Left ventricle myocardium inferior (tissue), 1 donor: ENCODE results near the gene HBP1. TPM values are rescaled to one million over a fixed set of nuclear protein-coding genes. Genes with fewer than 3 reads are reported as not detected.

Experiments used
- DNase-seq: peaks from one replicate; pipeline ENCODE4 v3.0.0-alpha.2; 2020
- H3K27ac ChIP-seq: fragments of 200-600 bp; replicated peaks from 2 replicates; pipeline ENCODE4 v1.8.0; 2021
- H3K27me3 ChIP-seq: fragments of 200-600 bp; 2 replicates; pipeline ENCODE4 v1.8.0; 2021; ENCODE audit warnings: low read depth
- H3K36me3 ChIP-seq: fragments of 200-600 bp; 2 replicates; pipeline ENCODE4 v1.8.0; 2021
- H3K4me1 ChIP-seq: fragments of 200-600 bp; 2 replicates; pipeline ENCODE4 v1.8.0; 2021
- H3K4me3 ChIP-seq: fragments of 200-600 bp; 2 replicates; pipeline ENCODE4 v1.8.0; 2021; ENCODE audit warnings: mild to moderate bottlenecking, moderate library complexity
- H3K9me3 ChIP-seq: fragments of 200-600 bp; replicated peaks from 2 replicates; pipeline ENCODE4 v1.8.0; 2021
- intact Hi-C: fragments of 100-400 bp; cut with micrococcal nuclease; formaldehyde crosslinking; loops from one replicate; pipeline ENCODE4 v1.11.0; 2022
- total RNA-seq: library from RNA; stranded (reverse); fragmentation: NEBNext Ultra II Directional; extraction: Animal tissue kit (Norgen Biotek cat#: 25700); gene quantifications from one replicate; pipeline ENCODE4 v1.2.1, GENCODE V29; 2021
- TF ChIP-seq, protein P1 (sequence below): fragments of 200-600 bp; IDR thresholded peaks from 2 replicates; pipeline ENCODE4 v1.8.0; 2021; ENCODE audit warnings: antibody characterized with exemption, mild to moderate bottlenecking, borderline replicate concordance
- donor health status: DM: no; HTN: yes; CAD: no; lungs with severe emphysema.

HBP1 gene
- total RNA-seq, 1 donor from 2014 or later, result 56.9 TPM

DNA sequence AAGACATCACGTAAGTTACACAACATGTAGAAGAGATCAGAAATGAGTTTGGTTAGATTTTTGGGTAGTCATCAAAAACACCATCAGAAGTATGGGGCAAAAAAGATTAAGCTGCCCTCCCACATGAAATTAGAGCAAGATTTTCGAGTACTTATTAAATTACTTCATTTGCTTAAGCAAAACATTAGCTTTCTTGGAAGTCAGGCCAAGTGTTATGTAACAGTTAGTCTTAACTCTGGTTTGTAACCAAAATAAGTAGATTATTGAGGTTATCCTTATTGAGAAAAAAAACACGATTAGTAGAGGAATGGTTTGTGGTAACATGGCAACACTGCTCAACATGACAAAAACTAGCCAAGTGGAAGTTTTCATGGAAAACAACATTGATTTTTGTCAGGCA lies 37.9 kb downstream of the HBP1 start:
- no peak for DNase-seq
- H3K36me3 ChIP-seq, result peaks cover 69% of the 10 kb centered on the region
- peaks cover 51% of the 10 kb centered on the region for H3K4me1 ChIP-seq
- TF ChIP-seq, protein P1, sequence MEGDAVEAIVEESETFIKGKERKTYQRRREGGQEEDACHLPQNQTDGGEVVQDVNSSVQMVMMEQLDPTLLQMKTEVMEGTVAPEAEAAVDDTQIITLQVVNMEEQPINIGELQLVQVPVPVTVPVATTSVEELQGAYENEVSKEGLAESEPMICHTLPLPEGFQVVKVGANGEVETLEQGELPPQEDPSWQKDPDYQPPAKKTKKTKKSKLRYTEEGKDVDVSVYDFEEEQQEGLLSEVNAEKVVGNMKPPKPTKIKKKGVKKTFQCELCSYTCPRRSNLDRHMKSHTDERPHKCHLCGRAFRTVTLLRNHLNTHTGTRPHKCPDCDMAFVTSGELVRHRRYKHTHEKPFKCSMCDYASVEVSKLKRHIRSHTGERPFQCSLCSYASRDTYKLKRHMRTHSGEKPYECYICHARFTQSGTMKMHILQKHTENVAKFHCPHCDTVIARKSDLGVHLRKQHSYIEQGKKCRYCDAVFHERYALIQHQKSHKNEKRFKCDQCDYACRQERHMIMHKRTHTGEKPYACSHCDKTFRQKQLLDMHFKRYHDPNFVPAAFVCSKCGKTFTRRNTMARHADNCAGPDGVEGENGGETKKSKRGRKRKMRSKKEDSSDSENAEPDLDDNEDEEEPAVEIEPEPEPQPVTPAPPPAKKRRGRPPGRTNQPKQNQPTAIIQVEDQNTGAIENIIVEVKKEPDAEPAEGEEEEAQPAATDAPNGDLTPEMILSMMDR, result no peak
- no peak overlapping the region for H3K4me3 ChIP-seq
- no peaks in the 10 kb centered on the region for H3K9me3 ChIP-seq
- H3K27me3 ChIP-seq, result no peaks in the 10 kb centered on the region
- intact Hi-C loops, result loop anchor here (10.0 kb wide), 2 partner anchors 78 to 258 kb away; no protein-coding TSS in a partner anchor
- peak overlapping the region; percentile 87 for H3K27ac ChIP-seq

DNA sequence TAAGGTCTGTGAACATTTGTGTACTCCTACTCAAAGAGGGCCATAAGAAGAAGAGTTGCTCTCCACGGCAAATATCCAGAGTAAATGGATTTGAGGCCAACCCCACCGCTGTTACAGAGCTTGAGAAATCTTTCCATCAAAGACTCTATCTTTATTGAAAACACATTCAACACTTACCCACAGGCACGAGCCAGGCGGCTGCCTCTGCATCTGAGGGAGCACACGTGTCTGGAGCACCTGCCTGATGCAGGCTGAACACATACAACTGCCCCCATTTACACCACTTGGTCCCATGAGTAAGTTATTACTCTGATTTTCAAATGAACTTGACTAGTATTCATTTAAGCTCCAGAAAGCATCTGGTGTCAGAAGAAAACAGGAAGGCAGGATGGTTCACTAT lies 38.7 kb downstream of the HBP1 start:
- Histone ChIP-seq H3K27me3 (no peaks in the 10 kb centered on the region), H3K9me3 (no peaks in the 10 kb centered on the region), H3K4me1 (peaks cover 45% of the 10 kb centered on the region), H3K36me3 (peaks cover 61% of the 10 kb centered on the region), H3K27ac (peak overlapping the region; percentile 87), H3K4me3 (no peak overlapping the region)
- TF ChIP-seq, protein P1, result no peak
- no peak for DNase-seq
- intact Hi-C loops, result loop anchor here (10.0 kb wide), 2 partner anchors 77 to 257 kb away; no protein-coding TSS in a partner anchor

DNA sequence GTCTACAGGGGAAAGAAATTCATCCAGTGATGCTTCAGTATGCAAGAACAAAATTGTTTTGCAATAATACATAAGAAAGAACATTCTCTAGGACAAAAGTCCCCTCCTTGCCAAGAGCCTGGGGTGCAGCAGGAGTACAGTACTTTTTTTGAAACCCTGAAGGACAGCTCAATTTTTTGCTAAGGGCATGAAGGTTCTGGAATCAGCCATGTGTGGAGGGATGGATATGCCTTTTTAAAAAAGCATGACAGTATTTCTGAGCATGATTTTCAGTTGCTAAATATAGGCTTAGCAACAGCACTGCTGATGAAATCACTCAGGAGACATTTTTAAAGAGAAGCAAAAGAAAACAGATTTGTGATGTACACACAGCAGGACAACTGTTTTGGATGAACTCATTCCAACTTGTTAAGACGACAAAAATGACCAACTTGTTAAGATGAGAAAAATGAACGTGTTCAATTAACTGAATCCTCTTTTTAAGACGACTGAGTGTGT lies 39.3 kb downstream of the HBP1 start:
- H3K36me3 ChIP-seq, result peaks cover 55% of the 10 kb centered on the region
- intact Hi-C loops, result loop anchor here (10.0 kb wide), 2 partner anchors 77 to 257 kb away; no protein-coding TSS in a partner anchor
- no peaks in the 10 kb centered on the region for H3K27me3 ChIP-seq
- no peak overlapping the region for H3K4me3 ChIP-seq
- TF ChIP-seq, protein P1, result no peak
- DNase-seq, result no peak
- H3K27ac ChIP-seq, result peak overlapping the region; percentile 87
- no peaks in the 10 kb centered on the region for H3K9me3 ChIP-seq
- peaks cover 41% of the 10 kb centered on the region for H3K4me1 ChIP-seq

GRCh38 chr7:107208563-107208962 lies 39.8 kb downstream of the HBP1 start:
- intact Hi-C loops, result loop anchor here (10.0 kb wide), 2 partner anchors 76 to 256 kb away; no protein-coding TSS in a partner anchor
- peaks cover 4% of the 10 kb centered on the region for H3K9me3 ChIP-seq
- TF ChIP-seq, protein P1, result no peak
- peaks cover 50% of the 10 kb centered on the region for H3K36me3 ChIP-seq
- no peak for DNase-seq
- H3K4me1 ChIP-seq, result peaks cover 45% of the 10 kb centered on the region
- no peak overlapping the region for H3K4me3 ChIP-seq
- peak overlapping the region; percentile 87 for H3K27ac ChIP-seq
- H3K27me3 ChIP-seq, result no peaks in the 10 kb centered on the region

DNA sequence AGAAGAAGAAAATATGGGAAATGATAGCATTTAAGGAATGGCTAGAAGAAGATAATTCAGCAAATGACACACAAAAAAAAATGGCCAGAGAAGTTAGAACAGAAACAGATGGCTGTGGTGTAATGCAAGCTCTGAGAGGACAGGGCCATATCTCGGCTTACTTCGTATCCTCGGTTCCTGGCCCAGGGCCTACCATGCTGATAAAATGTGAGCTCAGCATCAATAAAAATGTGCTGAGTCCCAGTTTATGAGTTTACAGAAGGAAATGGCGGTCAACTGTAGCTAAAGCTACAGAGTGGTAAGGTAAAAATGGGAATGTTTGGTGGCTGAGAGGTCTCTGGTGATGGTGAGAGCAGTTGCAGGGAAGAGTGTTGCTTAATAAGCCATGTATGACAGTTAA lies 40.8 kb downstream of the HBP1 start:
- TF ChIP-seq, protein P1, result no peak

More for the DNA sequence above, 40.8 kb downstream of the HBP1 start:
- Histone ChIP-seq H3K9me3 (peaks cover 14% of the 10 kb centered on the region), H3K4me3 (no peak overlapping the region), H3K27ac (peak overlapping the region; percentile 87), H3K4me1 (peaks cover 49% of the 10 kb centered on the region), H3K36me3 (peaks cover 40% of the 10 kb centered on the region), H3K27me3 (no peaks in the 10 kb centered on the region)
- intact Hi-C loops, result loop anchor here (10.0 kb wide), 2 partner anchors 75 to 255 kb away; no protein-coding TSS in a partner anchor
- no peak for DNase-seq
